SK-N-SH (cell line): ENCODE data around the gene TMEM132D. TPM values are rescaled to one million over a fixed set of nuclear protein-coding genes. Genes with fewer than 3 reads are reported as not detected.

Experiments
- CTCF ChIA-PET: fragments of 300-600, 350-600 bp; formaldehyde crosslinking; extraction: SDS; loops from one replicate; lab custom pipeline; 2021; lab: Yijun Ruan, JAX
- POLR2A ChIA-PET: fragments of 350-600 bp; sonication (Branson Sonifier 250); formaldehyde crosslinking; extraction: SDS; loops from one replicate; lab custom pipeline; 2020; ENCODE audit warnings: antibody characterized with exemption, inconsistent platforms; lab: Yijun Ruan, JAX
- DNase-seq: peaks from one replicate; pipeline ENCODE4 v3.0.0; 2012
- H2AFZ ChIP-seq: fragments of 200-600 bp; sonication (generic); 2 replicates; pipeline ENCODE4 v1.8.1; 2016; ENCODE audit warnings: antibody characterized with exemption, mild to moderate bottlenecking, low read depth
- H3F3A ChIP-seq: fragments of 200-600 bp; sonication (generic); replicated peaks from 2 replicates; pipeline ENCODE3; 2016; ENCODE audit warnings: antibody characterized with exemption, mild to moderate bottlenecking; ENCODE audit not compliant: insufficient read depth
- H3K27ac ChIP-seq, 2 experiments: fragments of 200-500 bp in 1 of 2; fragments of 200-600 bp in 1 of 2; sonication (Bioruptor generic) in 1 of 2; sonication (generic), shearing (Covaris generic) in 1 of 2; 2 replicates each; pipeline versions ENCODE4 v1.5.1 to v1.6.1; 2014 to 2016; ENCODE audit warnings: low read depth in 2 of 2, inconsistent platforms in 1 of 2, low read length in 1 of 2, mild to moderate bottlenecking in 1 of 2, mixed read lengths in 1 of 2
- H3K27me3 ChIP-seq: fragments of 200-600 bp; sonication (generic), shearing (Covaris generic); 2 replicates; pipeline ENCODE4 v1.6.1; 2016; ENCODE audit warnings: mixed run types; ENCODE audit not compliant: insufficient read depth
- H3K36me3 ChIP-seq, 2 experiments: fragments of 200-500 bp in 1 of 2; fragments of 200-600 bp in 1 of 2; sonication (Bioruptor generic) in 1 of 2; sonication (generic) in 1 of 2; replicated peaks in 1 of 2; 2 replicates each; pipeline versions ENCODE3 to v1.5.1; 2014 to 2016; ENCODE audit warnings: low read length in 1 of 2, mild to moderate bottlenecking in 1 of 2; ENCODE audit not compliant: insufficient read depth in 2 of 2, control insufficient read depth in 1 of 2
- H3K4me1 ChIP-seq, 2 experiments: fragments of 200-500 bp in 1 of 2; fragments of 200-600 bp in 1 of 2; sonication (Bioruptor generic) in 1 of 2; sonication (generic), shearing (Covaris generic) in 1 of 2; 2 replicates each; pipeline versions ENCODE4 v1.5.1 to v1.6.1; 2014 to 2016; ENCODE audit warnings: low read depth in 1 of 2, low read length in 1 of 2, mixed run types in 1 of 2; ENCODE audit not compliant: insufficient read depth in 2 of 2, control insufficient read depth in 1 of 2
- H3K4me2 ChIP-seq: fragments of 200-600 bp; sonication (generic), shearing (Covaris generic); 2 replicates; pipeline ENCODE4 v1.6.1; 2017; ENCODE audit warnings: mixed run types
- H3K4me3 ChIP-seq, 2 experiments: fragments of 200-500 bp in 1 of 2; fragments of 200-600 bp in 1 of 2; sonication (Bioruptor generic) in 1 of 2; sonication (generic), shearing (Covaris generic) in 1 of 2; 2 replicates each; pipeline versions ENCODE4 v1.5.1 to v1.8.1; 2014 to 2016; ENCODE audit warnings: low read depth in 2 of 2, inconsistent platforms in 1 of 2, low read length in 1 of 2, mild to moderate bottlenecking in 1 of 2, mixed read lengths in 1 of 2, moderate library complexity in 1 of 2
- H3K79me2 ChIP-seq: fragments of 200-600 bp; sonication (generic); 2 replicates; pipeline ENCODE4 v1.8.1; 2017; ENCODE audit warnings: mild to moderate bottlenecking; ENCODE audit not compliant: insufficient read depth
- H3K9ac ChIP-seq: fragments of 200-600 bp; sonication (generic); 2 replicates; pipeline ENCODE4 v1.6.1; 2017; ENCODE audit warnings: mixed run types
- H3K9me2 ChIP-seq: fragments of 200-600 bp; sonication (generic); 2 replicates; pipeline ENCODE4 v1.6.1; 2017; ENCODE audit warnings: mixed run types
- H3K9me3 ChIP-seq: fragments of 200-600 bp; sonication (generic); 2 replicates; pipeline ENCODE4 v1.6.1; 2017; ENCODE audit warnings: mixed run types, mild to moderate bottlenecking, moderate library complexity
- H4K20me1 ChIP-seq: fragments of 200-600 bp; sonication (generic); 2 replicates; pipeline ENCODE4 v1.6.1; 2017; ENCODE audit warnings: mild to moderate bottlenecking, mixed run types; ENCODE audit not compliant: insufficient read depth
- EP300 ChIP-seq, 2 experiments: IDR thresholded peaks; 2 replicates each; pipeline versions ENCODE4 v1.4.0 to v1.6.1; 2012; ENCODE audit warnings: borderline replicate concordance in 1 of 2, low read depth in 1 of 2, low read length in 1 of 2
- FOXJ3 ChIP-seq: sonication (generic); formaldehyde crosslinking; IDR thresholded peaks from 2 replicates; pipeline ENCODE4 v1.5.1; 2020; ENCODE audit warnings: mild to moderate bottlenecking, missing genetic modification reagents
- FOXM1 ChIP-seq: IDR thresholded peaks from 2 replicates; pipeline ENCODE4 v1.4.0; 2012; ENCODE audit warnings: low read depth, mild to moderate bottlenecking
- GABPA ChIP-seq: IDR thresholded peaks from 2 replicates; pipeline ENCODE4 v1.4.0; 2012; ENCODE audit warnings: low read depth, mild to moderate bottlenecking
- GATA2 ChIP-seq: sonication (generic); formaldehyde crosslinking; IDR thresholded peaks from 2 replicates; pipeline ENCODE4 v1.5.0; 2020; ENCODE audit warnings: mild to moderate bottlenecking, missing genetic modification reagents
- MEF2A ChIP-seq: IDR thresholded peaks from 2 replicates; pipeline ENCODE4 v1.4.0; 2012; ENCODE audit warnings: low read depth, borderline replicate concordance
- NRF1 ChIP-seq: IDR thresholded peaks from 2 replicates; pipeline ENCODE4 v1.6.1; 2012; ENCODE audit warnings: low read depth, mild to moderate bottlenecking, low read length
- POLR2AphosphoS5 ChIP-seq: IDR thresholded peaks from 2 replicates; pipeline ENCODE4 v1.6.1; 2012; ENCODE audit warnings: low read depth, low read length
- RCOR1 ChIP-seq: fragments of 150-350 bp; IDR thresholded peaks from 2 replicates; pipeline ENCODE4 v1.6.1; 2017; ENCODE audit warnings: antibody characterized with exemption, low read length
- RXRA ChIP-seq: IDR thresholded peaks from 2 replicates; pipeline ENCODE4 v1.4.0; 2012; ENCODE audit warnings: low read depth, mild to moderate bottlenecking, borderline replicate concordance
- SIN3A ChIP-seq: IDR thresholded peaks from 2 replicates; pipeline ENCODE4 v1.6.1; 2012; ENCODE audit warnings: low read depth, mild to moderate bottlenecking, low read length, moderate library complexity, borderline replicate concordance
- TAF1 ChIP-seq: IDR thresholded peaks from 2 replicates; pipeline ENCODE4 v1.6.1; 2012; ENCODE audit warnings: low read depth, mild to moderate bottlenecking, low read length, moderate library complexity, borderline replicate concordance
- TCF12 ChIP-seq: IDR thresholded peaks from 2 replicates; pipeline ENCODE4 v1.4.0; 2012
- WGBS: methylation state at CpG from one replicate; pipeline ENCODE4 v1.1.6; 2017; ENCODE audit warnings: low lambda C conversion rate; 5-methylcytosine and 5-hydroxymethylcytosine counted together
- polyA plus RNA-seq, 3 experiments: library from polyadenylated mRNA; depleted of rRNA; stranded (reverse); fragments of >200 nt; gene quantifications; 2 replicates each; pipeline ENCODE4 v1.2.3, GENCODE V29; 2012
- TF ChIP-seq, protein P1 (sequence below): fragments of 150-350 bp; IDR thresholded peaks from 2 replicates; pipeline ENCODE4 v1.6.1; 2017; ENCODE audit warnings: antibody characterized with exemption, low read length, low read depth, borderline replicate concordance
- TF ChIP-seq, protein P2 (sequence below): IDR thresholded peaks from 2 replicates; pipeline ENCODE4 v1.4.0; 2012; ENCODE audit warnings: low read depth, borderline replicate concordance
- TF ChIP-seq, protein P3 (sequence below): IDR thresholded peaks from 2 replicates; pipeline ENCODE4 v1.4.0; 2012; ENCODE audit warnings: low read depth, borderline replicate concordance
- TF ChIP-seq, protein P4 (sequence below): fragments of 200-600 bp; sonication (generic); IDR thresholded peaks from 2 replicates; pipeline ENCODE4 v1.6.1; 2017; ENCODE audit warnings: antibody characterized with exemption, mild to moderate bottlenecking, moderate library complexity
- TF ChIP-seq, protein P5 (sequence below): fragments of 150-350 bp; IDR thresholded peaks from 2 replicates; pipeline ENCODE4 v1.6.1; 2016; ENCODE audit warnings: mild to moderate bottlenecking, low read depth, low read length

TMEM132D gene
- polyA plus RNA-seq, 1 of the 3 experiments (the other 2 are of a cell fraction) = not detected

DNA sequence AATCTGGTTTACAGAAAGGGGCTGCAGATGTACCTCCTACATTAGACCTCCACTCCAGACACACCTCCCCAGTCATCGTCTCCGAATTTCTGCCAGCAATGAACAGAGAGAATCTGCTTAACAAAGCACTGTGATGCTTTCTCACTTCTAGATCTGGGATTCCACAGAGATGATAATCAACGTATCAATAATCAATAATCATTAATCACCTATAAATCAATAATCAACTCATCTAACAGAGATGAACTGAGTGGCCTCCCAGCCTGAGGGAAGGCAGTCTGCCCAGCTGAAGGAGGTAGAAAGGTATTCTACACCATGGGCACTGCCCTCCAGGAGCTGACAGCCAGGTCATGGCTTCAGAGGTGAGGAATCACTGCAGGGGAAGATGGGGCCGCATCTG, 183.2 kb downstream of the TMEM132D start (continued):
- TF ChIP-seq SIN3A = no peak
- TF ChIP-seq POLR2AphosphoS5 = no peak
- TF ChIP-seq, protein P1, sequence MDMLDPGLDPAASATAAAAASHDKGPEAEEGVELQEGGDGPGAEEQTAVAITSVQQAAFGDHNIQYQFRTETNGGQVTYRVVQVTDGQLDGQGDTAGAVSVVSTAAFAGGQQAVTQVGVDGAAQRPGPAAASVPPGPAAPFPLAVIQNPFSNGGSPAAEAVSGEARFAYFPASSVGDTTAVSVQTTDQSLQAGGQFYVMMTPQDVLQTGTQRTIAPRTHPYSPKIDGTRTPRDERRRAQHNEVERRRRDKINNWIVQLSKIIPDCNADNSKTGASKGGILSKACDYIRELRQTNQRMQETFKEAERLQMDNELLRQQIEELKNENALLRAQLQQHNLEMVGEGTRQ = no peak
- TF ChIP-seq, protein P2, sequence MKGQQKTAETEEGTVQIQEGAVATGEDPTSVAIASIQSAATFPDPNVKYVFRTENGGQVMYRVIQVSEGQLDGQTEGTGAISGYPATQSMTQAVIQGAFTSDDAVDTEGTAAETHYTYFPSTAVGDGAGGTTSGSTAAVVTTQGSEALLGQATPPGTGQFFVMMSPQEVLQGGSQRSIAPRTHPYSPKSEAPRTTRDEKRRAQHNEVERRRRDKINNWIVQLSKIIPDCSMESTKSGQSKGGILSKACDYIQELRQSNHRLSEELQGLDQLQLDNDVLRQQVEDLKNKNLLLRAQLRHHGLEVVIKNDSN = no peak
- no peak for TF ChIP-seq EP300 (IDR thresholded peaks at IDR 0.05; ENCODE audit: borderline replicate concordance in 1 of 2, low read depth in 1 of 2, low read length in 1 of 2)
- TF ChIP-seq MEF2A = no peak
- no peak for TF ChIP-seq FOXJ3 (CRISPR knock-in tag)
- TF ChIP-seq, protein P3, sequence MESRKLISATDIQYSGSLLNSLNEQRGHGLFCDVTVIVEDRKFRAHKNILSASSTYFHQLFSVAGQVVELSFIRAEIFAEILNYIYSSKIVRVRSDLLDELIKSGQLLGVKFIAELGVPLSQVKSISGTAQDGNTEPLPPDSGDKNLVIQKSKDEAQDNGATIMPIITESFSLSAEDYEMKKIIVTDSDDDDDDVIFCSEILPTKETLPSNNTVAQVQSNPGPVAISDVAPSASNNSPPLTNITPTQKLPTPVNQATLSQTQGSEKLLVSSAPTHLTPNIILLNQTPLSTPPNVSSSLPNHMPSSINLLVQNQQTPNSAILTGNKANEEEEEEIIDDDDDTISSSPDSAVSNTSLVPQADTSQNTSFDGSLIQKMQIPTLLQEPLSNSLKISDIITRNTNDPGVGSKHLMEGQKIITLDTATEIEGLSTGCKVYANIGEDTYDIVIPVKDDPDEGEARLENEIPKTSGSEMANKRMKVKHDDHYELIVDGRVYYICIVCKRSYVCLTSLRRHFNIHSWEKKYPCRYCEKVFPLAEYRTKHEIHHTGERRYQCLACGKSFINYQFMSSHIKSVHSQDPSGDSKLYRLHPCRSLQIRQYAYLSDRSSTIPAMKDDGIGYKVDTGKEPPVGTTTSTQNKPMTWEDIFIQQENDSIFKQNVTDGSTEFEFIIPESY = no peak

DNA sequence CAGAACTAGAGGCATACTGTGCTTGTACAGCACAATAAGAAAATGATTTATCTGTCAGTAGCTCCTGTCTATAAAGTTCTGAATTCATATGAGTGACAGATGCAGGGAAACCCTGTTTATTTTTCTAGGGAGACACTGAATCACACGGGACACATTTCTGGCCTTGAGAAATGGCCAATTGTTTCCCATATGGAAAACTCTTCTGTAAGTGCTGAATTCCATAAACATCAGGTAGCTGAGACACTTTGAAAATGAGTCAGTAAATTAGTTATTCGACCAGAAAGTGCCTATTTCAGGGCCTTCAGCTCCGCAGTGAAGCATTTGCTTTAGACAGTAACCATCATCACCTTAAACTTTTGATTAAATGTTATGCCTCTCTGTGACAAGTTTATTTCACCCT, 184.4 kb downstream of the TMEM132D start:
- TF ChIP-seq RCOR1 (no peak), FOXM1 (no peak)
- TF ChIP-seq, all 33 proteins: peak for 0
- Histone ChIP-seq H3K4me3 (no peak overlapping the region), H3F3A (no peaks in the 10 kb centered on the region), H3K27me3 (no peaks in the 10 kb centered on the region), H3K79me2 (no peaks in the 10 kb centered on the region), H3K9me2 (no peaks in the 10 kb centered on the region), H2AFZ (no peak overlapping the region), H3K36me3 (no peaks in the 10 kb centered on the region), H3K9ac (no peak overlapping the region), H3K4me2 (no peak overlapping the region), H3K27ac (no peak overlapping the region), H3K9me3 (no peaks in the 10 kb centered on the region), H3K4me1 (no peaks in the 10 kb centered on the region), H4K20me1 (no peaks in the 10 kb centered on the region)
- ChIA-PET POLR2A (no interaction called here), CTCF (no interaction called here)
- no peak for DNase-seq
- 16% methylated on average over 3 of the region's 3 CpGs for WGBS

DNA sequence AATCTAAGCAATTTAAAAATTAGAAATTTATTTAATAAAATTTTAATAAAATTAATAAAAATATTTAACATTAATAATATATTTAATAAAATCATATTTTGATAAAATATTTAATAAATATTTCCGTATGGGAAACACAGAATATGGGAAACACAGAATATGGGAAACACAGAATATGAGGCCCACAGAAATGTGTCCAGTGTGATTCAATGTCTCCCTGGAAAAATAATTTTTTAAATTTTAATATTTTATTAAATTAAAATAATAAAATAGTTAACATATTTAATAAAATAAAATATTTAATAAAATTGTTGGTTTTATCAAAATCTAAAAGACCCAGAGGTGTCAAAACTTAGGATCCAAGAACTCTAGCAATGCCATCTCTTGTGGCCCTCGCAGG, 186.4 kb downstream of the TMEM132D start:
- DNase-seq = no peak
- H3K36me3 ChIP-seq = no peaks in the 10 kb centered on the region
- ChIA-PET POLR2A (no interaction called here), CTCF (no interaction called here)
- H3K9me3 ChIP-seq = no peaks in the 10 kb centered on the region
- no peaks in the 10 kb centered on the region for H3K4me1 ChIP-seq
- H3K79me2 ChIP-seq = no peaks in the 10 kb centered on the region
- H3K27me3 ChIP-seq = no peaks in the 10 kb centered on the region
- H3K4me3 ChIP-seq = no peak overlapping the region
- 23% methylated on average over 2 of the region's 2 CpGs for WGBS
- no peaks in the 10 kb centered on the region for H3K9me2 ChIP-seq
- H2AFZ ChIP-seq = no peak overlapping the region
- no peak overlapping the region for H3K27ac ChIP-seq
- no peak overlapping the region for H3K4me2 ChIP-seq
- H3K9ac ChIP-seq = no peak overlapping the region
- no peaks in the 10 kb centered on the region for H3F3A ChIP-seq
- no peaks in the 10 kb centered on the region for H4K20me1 ChIP-seq
- TF ChIP-seq FOXM1 (no peak), TAF1 (no peak), GATA2 (CRISPR knock-in tag) (no peak), TCF12 (no peak), RCOR1 (no peak), NRF1 (no peak), GABPA (no peak), FOXJ3 (CRISPR knock-in tag) (no peak), RXRA (no peak), EP300 (IDR thresholded peaks at IDR 0.05; ENCODE audit: borderline replicate concordance in 1 of 2, low read depth in 1 of 2, low read length in 1 of 2) (no peak)
- TF ChIP-seq, protein P4, sequence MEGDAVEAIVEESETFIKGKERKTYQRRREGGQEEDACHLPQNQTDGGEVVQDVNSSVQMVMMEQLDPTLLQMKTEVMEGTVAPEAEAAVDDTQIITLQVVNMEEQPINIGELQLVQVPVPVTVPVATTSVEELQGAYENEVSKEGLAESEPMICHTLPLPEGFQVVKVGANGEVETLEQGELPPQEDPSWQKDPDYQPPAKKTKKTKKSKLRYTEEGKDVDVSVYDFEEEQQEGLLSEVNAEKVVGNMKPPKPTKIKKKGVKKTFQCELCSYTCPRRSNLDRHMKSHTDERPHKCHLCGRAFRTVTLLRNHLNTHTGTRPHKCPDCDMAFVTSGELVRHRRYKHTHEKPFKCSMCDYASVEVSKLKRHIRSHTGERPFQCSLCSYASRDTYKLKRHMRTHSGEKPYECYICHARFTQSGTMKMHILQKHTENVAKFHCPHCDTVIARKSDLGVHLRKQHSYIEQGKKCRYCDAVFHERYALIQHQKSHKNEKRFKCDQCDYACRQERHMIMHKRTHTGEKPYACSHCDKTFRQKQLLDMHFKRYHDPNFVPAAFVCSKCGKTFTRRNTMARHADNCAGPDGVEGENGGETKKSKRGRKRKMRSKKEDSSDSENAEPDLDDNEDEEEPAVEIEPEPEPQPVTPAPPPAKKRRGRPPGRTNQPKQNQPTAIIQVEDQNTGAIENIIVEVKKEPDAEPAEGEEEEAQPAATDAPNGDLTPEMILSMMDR = no peak
- TF ChIP-seq, protein P5, sequence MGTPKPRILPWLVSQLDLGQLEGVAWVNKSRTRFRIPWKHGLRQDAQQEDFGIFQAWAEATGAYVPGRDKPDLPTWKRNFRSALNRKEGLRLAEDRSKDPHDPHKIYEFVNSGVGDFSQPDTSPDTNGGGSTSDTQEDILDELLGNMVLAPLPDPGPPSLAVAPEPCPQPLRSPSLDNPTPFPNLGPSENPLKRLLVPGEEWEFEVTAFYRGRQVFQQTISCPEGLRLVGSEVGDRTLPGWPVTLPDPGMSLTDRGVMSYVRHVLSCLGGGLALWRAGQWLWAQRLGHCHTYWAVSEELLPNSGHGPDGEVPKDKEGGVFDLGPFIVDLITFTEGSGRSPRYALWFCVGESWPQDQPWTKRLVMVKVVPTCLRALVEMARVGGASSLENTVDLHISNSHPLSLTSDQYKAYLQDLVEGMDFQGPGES = no peak
